NCI-H748 (cell line): ENCODE data around the gene RSRC2.

ENCODE experiments used
- DNase-seq: peaks from one replicate; lab custom pipeline; 2025; ENCODE audit not compliant: unreplicated experiment; lab: John Stamatoyannopoulos, UW

RSRC2 gene

GRCh38 chr12:122454250-122454721, 72.5 kb downstream of the RSRC2 start:
- DNase-seq: no peak
